Mucosa of descending colon (tissue), 3 donors: Measurements from ENCODE around the gene ZNF296. TPM values are rescaled to one million over a fixed set of nuclear protein-coding genes. Genes with fewer than 3 reads are reported as not detected.

Experiments
- ATAC-seq: fragments of 200-7000 bp; cut with Tn5 transposase; one replicate; pipeline ENCODE4 v1.9.1; 2020; ENCODE audit warnings: mild to moderate bottlenecking, moderate library complexity
- DNase-seq, 3 donors: peaks; one replicate each; pipeline ENCODE4 v3.0.0-alpha.2; 2020
- H3K36me3 ChIP-seq: fragments of 200-600 bp; one replicate; pipeline ENCODE4 v1.8.0; 2021; ENCODE audit warnings: low read depth, mild to moderate bottlenecking
- H3K4me1 ChIP-seq: fragments of 200-600 bp; one replicate; pipeline ENCODE4 v1.8.0; 2021; ENCODE audit warnings: low read depth, mild to moderate bottlenecking
- H3K4me3 ChIP-seq: fragments of 200-600 bp; one replicate; pipeline ENCODE4 v1.8.0; 2021; ENCODE audit warnings: mild to moderate bottlenecking
- H3K9me3 ChIP-seq: fragments of 200-600 bp; one replicate; pipeline ENCODE4 v1.8.0; 2021; ENCODE audit warnings: mild to moderate bottlenecking
- CTCF ChIP-seq: fragments of 200-600 bp; IDR thresholded peaks from one replicate; pipeline ENCODE4 v1.8.0; 2022; ENCODE audit warnings: antibody characterized with exemption, mild to moderate bottlenecking
- intact Hi-C, 2 donors: fragments of 100-400 bp; cut with DNase I in 1 of 2; cut with micrococcal nuclease in 1 of 2; formaldehyde crosslinking; loops; one replicate each; pipeline versions ENCODE4 v1.11.0 to v1.11.1; 2022; cut with DNase I, micrococcal nuclease
- total RNA-seq, 3 donors: library from RNA; stranded (reverse); fragmentation: NEBNext Ultra II Directional in 2 of 3; extraction: Animal tissue kit (Norgen Biotek cat#: 25700) in 2 of 3; gene quantifications; one replicate each; pipeline versions ENCODE4 v1.2.1 to v1.2.4, GENCODE V29; 2021 to 2023
- donor health status: DM: no; HTN: no; CAD: no; lungs with moderate emphysema.
- donor health status: DM: no; HTN: no; CAD: no.
- donor health status: DM: no; HTN: yes; CAD: no.

ZNF296 gene
- total RNA-seq, 3 donors from 2014 or later = 2.8 to 5.0 (median 4.9) TPM

GRCh38 chr19:45071969-45072790, 4.1 kb downstream of the ZNF296 start:
- intact Hi-C loops = no loop called here
- H3K36me3 ChIP-seq = peaks cover 11% of the 10 kb centered on the region
- H3K9me3 ChIP-seq = no peaks in the 10 kb centered on the region
- no peak for TF ChIP-seq CTCF
- peaks cover 12% of the 10 kb centered on the region for H3K4me1 ChIP-seq
- H3K4me3 ChIP-seq = no peak overlapping the region
- DNase-seq (no peak), ATAC-seq (no peak)

- Histone ChIP-seq H3K36me3 (peaks cover 11% of the 10 kb centered on the region), H3K4me1 (peaks cover 7% of the 10 kb centered on the region), H3K4me3 (no peak overlapping the region), H3K9me3 (no peaks in the 10 kb centered on the region)
- no peak for TF ChIP-seq CTCF
- intact Hi-C loops = no loop called here
- ATAC-seq = no peak
- no peak for DNase-seq
Observed at GRCh38 chr19:45071545-45071938, 4.7 kb downstream of the ZNF296 start.

- ATAC-seq = no peak
- no peak for DNase-seq
- no peak for TF ChIP-seq CTCF
- peaks cover 6% of the 10 kb centered on the region for H3K4me1 ChIP-seq
- intact Hi-C loops = no loop called here
- H3K4me3 ChIP-seq = no peak overlapping the region
- H3K9me3 ChIP-seq = no peaks in the 10 kb centered on the region
- peaks cover 11% of the 10 kb centered on the region for H3K36me3 ChIP-seq
Observed at GRCh38 chr19:45070861-45071544, 5.3 kb downstream of the ZNF296 start.

- peaks cover 4% of the 10 kb centered on the region for H3K4me1 ChIP-seq
- H3K4me3 ChIP-seq = no peak overlapping the region
- DNase-seq (no peak), ATAC-seq (no peak)
- intact Hi-C loops = no loop called here
- no peaks in the 10 kb centered on the region for H3K9me3 ChIP-seq
- no peak for TF ChIP-seq CTCF
- peaks cover 11% of the 10 kb centered on the region for H3K36me3 ChIP-seq
Observed at GRCh38 chr19:45070214-45070613, 6.1 kb downstream of the ZNF296 start.

- Histone ChIP-seq H3K36me3 (peaks cover 16% of the 10 kb centered on the region), H3K9me3 (no peaks in the 10 kb centered on the region), H3K4me1 (no peaks in the 10 kb centered on the region), H3K4me3 (no peak overlapping the region)
- intact Hi-C loops = no loop called here
- DNase-seq = peak; percentile 51 to 70 (median 61)
- no peak for TF ChIP-seq CTCF
- ATAC-seq = peak; percentile 80
Observed at GRCh38 chr19:45069056-45069455, 7.2 kb downstream of the ZNF296 start.
